Ectodermal cell (in vitro differentiated cells): ENCODE results near the gene EXOC2.

Experiments
- H3K27ac ChIP-seq: 2 replicates; pipeline ENCODE4 v1.7.0; 2013; ENCODE audit warnings: mild to moderate bottlenecking, low read depth, low read length; ENCODE audit not compliant: insufficient read depth, poor library complexity, severe bottlenecking
- H3K27me3 ChIP-seq: 2 replicates; pipeline ENCODE4 v1.7.0; 2013; ENCODE audit warnings: mild to moderate bottlenecking, low read length; ENCODE audit not compliant: insufficient read depth, control insufficient read depth, poor library complexity, severe bottlenecking
- H3K36me3 ChIP-seq: one replicate; pipeline ENCODE4 v1.7.0; 2013; ENCODE audit warnings: low read length; ENCODE audit not compliant: control insufficient read depth, insufficient read depth
- H3K4me1 ChIP-seq: one replicate; pipeline ENCODE4 v1.7.0; 2013; ENCODE audit warnings: low read length; ENCODE audit not compliant: control insufficient read depth, insufficient read depth
- H3K4me3 ChIP-seq: 2 replicates; pipeline ENCODE4 v1.7.0; 2013; ENCODE audit warnings: low read depth, low read length, control low read depth; ENCODE audit not compliant: insufficient read depth
- H3K9me3 ChIP-seq: 2 replicates; pipeline ENCODE4 v1.7.0; 2013; ENCODE audit warnings: mild to moderate bottlenecking, low read length, moderate library complexity; ENCODE audit not compliant: control insufficient read depth
- WGBS, 2 experiments: methylation state at CpG; one replicate each; pipeline ENCODE4 v1.1.7; 2013; ENCODE audit warnings: missing lambda C conversion rate in 2 of 2; 5-methylcytosine and 5-hydroxymethylcytosine counted together

The EXOC2 gene

DNA sequence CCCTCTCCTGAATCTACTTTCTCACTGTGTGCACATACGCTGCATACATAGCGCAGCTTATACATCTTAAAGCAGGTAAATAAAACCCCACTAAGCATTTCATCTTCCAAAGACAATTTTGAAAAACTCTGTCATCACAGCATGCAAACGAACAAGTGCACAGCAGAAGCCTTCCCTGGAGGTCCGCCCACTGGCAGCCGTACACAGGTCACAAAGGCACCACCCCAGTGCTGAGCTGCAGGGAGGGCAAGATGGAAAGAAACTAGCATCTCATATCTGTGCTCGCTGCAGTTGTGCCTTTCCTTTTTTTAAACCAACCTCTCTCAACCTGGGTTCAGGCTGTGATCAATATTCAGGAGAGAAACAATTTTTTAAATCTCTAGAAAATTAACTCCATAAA, 109.3 kb downstream of the EXOC2 start:
- Histone ChIP-seq H3K4me1 (no peaks in the 10 kb centered on the region), H3K27ac (no peak overlapping the region), H3K36me3 (no peaks in the 10 kb centered on the region), H3K4me3 (no peak overlapping the region), H3K27me3 (no peaks in the 10 kb centered on the region), H3K9me3 (no peaks in the 10 kb centered on the region)
- WGBS, 2 experiments: 48 to 53% methylated on average over 6 of the region's 6 CpGs

- 55 to 84% methylated on average over 1 of the region's 1 CpG for WGBS, 2 experiments
- H3K27ac ChIP-seq: no peak overlapping the region
- no peak overlapping the region for H3K4me3 ChIP-seq
- H3K27me3 ChIP-seq: no peaks in the 10 kb centered on the region
- H3K4me1 ChIP-seq: no peaks in the 10 kb centered on the region
- no peaks in the 10 kb centered on the region for H3K9me3 ChIP-seq
- H3K36me3 ChIP-seq: no peaks in the 10 kb centered on the region
These were observed 109.8 kb downstream of the EXOC2 start for GRCh38 chr6:583116-583515.

GRCh38 chr6:582370-582769, 110.6 kb downstream of the EXOC2 start:
- Histone ChIP-seq H3K4me1 (no peaks in the 10 kb centered on the region), H3K9me3 (no peaks in the 10 kb centered on the region), H3K27me3 (no peaks in the 10 kb centered on the region), H3K4me3 (no peak overlapping the region), H3K36me3 (no peaks in the 10 kb centered on the region), H3K27ac (no peak overlapping the region)
- 2 to 4% methylated on average over 5 to 10 of the region's 12 CpGs for WGBS, 2 experiments

- no peaks in the 10 kb centered on the region for H3K27me3 ChIP-seq
- H3K36me3 ChIP-seq: peaks cover 7% of the 10 kb centered on the region
- H3K4me3 ChIP-seq: no peak overlapping the region
- no peak overlapping the region for H3K27ac ChIP-seq
- WGBS, 2 experiments: 92 to 94% methylated on average over 4 of the region's 5 CpGs
- H3K4me1 ChIP-seq: no peaks in the 10 kb centered on the region
- H3K9me3 ChIP-seq: no peaks in the 10 kb centered on the region
These were observed 113.6 kb downstream of the EXOC2 start for GRCh38 chr6:579339-579738.

DNA sequence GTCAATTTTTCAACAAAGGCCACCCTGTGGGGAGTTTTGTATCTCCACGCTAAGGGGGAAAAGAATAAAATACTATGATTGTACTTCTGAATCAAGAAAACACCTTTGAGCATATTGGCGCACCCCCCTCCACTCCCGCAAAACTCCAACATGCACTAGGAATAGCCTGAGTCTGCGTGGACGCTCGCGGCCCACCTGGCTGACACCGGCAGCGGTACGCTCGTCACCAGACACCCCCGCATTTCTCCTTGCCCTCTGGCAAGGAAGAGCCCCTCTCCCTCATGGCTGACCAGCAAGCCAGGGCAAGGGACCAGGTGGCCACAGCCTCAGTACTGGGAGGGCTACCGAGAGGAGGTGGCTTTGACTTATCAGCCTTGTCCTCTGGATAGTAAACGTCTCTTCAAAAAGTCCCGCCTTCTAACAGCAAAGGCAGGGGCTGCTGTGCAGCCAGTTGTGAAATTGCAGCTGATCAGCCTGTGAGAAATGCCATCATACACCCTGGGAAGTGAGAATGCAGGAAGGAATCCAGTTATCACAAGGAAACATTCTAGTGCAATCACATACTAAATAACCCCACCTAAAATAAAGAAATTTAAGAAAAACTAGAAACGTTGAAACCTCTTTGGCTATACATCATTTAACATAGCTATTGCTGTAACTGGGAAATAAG, 120.2 kb downstream of the EXOC2 start:
- Histone ChIP-seq H3K9me3 (no peaks in the 10 kb centered on the region), H3K36me3 (peaks cover 11% of the 10 kb centered on the region), H3K4me1 (no peaks in the 10 kb centered on the region), H3K27ac (no peak overlapping the region), H3K27me3 (no peaks in the 10 kb centered on the region), H3K4me3 (no peak overlapping the region)
- WGBS, 2 experiments: 89 to 91% methylated on average over 15 to 16 of the region's 16 CpGs

- Histone ChIP-seq H3K36me3 (peaks cover 11% of the 10 kb centered on the region), H3K4me3 (no peak overlapping the region), H3K27ac (no peak overlapping the region), H3K27me3 (no peaks in the 10 kb centered on the region), H3K9me3 (no peaks in the 10 kb centered on the region), H3K4me1 (no peaks in the 10 kb centered on the region)
- 97 to 98% methylated on average over 6 of the region's 6 CpGs for WGBS, 2 experiments
These were observed 121.0 kb downstream of the EXOC2 start for GRCh38 chr6:571892-572291.

GRCh38 chr6:570825-571224, 122.1 kb downstream of the EXOC2 start:
- no peaks in the 10 kb centered on the region for H3K4me1 ChIP-seq
- peaks cover 11% of the 10 kb centered on the region for H3K36me3 ChIP-seq
- WGBS, 2 experiments: 95 to 99% methylated on average over 5 of the region's 5 CpGs
- H3K9me3 ChIP-seq: no peaks in the 10 kb centered on the region
- no peak overlapping the region for H3K4me3 ChIP-seq
- H3K27ac ChIP-seq: no peak overlapping the region
- no peaks in the 10 kb centered on the region for H3K27me3 ChIP-seq

- no peaks in the 10 kb centered on the region for H3K27me3 ChIP-seq
- H3K27ac ChIP-seq: no peak overlapping the region
- 95 to 96% methylated on average over 3 to 5 of the region's 6 CpGs for WGBS, 2 experiments
- no peak overlapping the region for H3K4me3 ChIP-seq
- H3K4me1 ChIP-seq: no peaks in the 10 kb centered on the region
- H3K36me3 ChIP-seq: peaks cover 2% of the 10 kb centered on the region
- H3K9me3 ChIP-seq: no peaks in the 10 kb centered on the region
These were observed 123.9 kb downstream of the EXOC2 start for GRCh38 chr6:568954-569523.

GRCh38 chr6:568085-568484, 124.9 kb downstream of the EXOC2 start:
- H3K4me3 ChIP-seq: no peak overlapping the region
- WGBS, 2 experiments: 92% methylated on average over 9 of the region's 9 CpGs

DNA sequence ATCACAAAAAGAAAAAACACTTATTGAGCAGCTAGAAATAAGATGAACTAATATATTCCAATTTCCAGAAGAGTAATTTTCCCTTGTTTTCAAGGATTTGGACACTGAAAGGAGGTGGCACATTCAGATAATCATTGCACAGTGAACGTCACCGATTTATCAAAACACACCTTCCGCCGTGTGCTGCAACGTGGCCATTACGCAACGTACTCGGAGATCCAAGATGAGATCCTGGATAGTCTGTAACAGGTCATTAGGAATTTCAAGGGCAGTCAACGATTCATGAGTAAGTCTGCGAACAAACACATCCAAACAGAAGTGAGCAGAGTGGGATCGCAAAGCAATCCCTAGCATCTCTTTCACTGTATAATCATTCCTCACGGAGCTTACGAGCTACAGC, 129.1 kb downstream of the EXOC2 start:
- Histone ChIP-seq H3K9me3 (no peaks in the 10 kb centered on the region), H3K36me3 (peaks cover 2% of the 10 kb centered on the region), H3K27me3 (no peaks in the 10 kb centered on the region), H3K27ac (no peak overlapping the region), H3K4me1 (no peaks in the 10 kb centered on the region), H3K4me3 (no peak overlapping the region)
- WGBS, 2 experiments: 96% methylated on average over 13 of the region's 13 CpGs

More at GRCh38 chr6:568085-568484, 124.9 kb downstream of the EXOC2 start:
- no peaks in the 10 kb centered on the region for H3K27me3 ChIP-seq
- no peaks in the 10 kb centered on the region for H3K4me1 ChIP-seq
- no peaks in the 10 kb centered on the region for H3K9me3 ChIP-seq
- no peak overlapping the region for H3K27ac ChIP-seq
- peaks cover 2% of the 10 kb centered on the region for H3K36me3 ChIP-seq
